ENCODE results near the gene PSME1.

The PSME1 gene

DNA sequence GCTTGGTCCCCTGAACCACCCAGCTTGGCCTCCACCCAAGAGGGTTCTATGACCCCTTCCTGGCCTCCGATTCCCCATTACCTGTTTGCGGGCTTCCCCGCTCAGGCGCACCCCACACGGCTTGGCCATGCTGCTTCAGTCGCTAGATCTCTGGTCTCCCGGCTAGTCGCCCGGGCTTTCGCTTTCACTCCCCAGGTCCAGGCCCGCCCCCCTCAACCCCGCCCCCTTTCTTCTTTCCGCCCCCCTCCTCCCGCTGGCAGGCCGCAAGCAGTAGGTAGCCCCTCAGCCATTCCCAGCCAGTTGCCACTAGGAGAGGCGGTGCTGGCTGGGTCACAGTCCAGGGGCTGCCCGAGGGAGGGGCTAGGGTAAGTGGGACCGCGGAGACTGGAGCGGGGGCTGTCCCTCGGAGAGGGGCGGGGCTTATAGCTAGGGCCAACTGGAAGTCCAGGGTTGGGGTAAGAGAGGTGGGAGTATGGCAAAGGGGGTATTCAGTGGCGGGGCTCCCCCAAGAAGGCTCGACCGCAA lies 10.5 kb downstream of the PSME1 start, which contains the start of gene PSME2:
TSS of gene PSME2 (minus strand) at position 158 of the 525 bp plus-strand sequence. CDS start at position 129, 29 bp downstream.
- TF ChIP-seq, protein P1, sequence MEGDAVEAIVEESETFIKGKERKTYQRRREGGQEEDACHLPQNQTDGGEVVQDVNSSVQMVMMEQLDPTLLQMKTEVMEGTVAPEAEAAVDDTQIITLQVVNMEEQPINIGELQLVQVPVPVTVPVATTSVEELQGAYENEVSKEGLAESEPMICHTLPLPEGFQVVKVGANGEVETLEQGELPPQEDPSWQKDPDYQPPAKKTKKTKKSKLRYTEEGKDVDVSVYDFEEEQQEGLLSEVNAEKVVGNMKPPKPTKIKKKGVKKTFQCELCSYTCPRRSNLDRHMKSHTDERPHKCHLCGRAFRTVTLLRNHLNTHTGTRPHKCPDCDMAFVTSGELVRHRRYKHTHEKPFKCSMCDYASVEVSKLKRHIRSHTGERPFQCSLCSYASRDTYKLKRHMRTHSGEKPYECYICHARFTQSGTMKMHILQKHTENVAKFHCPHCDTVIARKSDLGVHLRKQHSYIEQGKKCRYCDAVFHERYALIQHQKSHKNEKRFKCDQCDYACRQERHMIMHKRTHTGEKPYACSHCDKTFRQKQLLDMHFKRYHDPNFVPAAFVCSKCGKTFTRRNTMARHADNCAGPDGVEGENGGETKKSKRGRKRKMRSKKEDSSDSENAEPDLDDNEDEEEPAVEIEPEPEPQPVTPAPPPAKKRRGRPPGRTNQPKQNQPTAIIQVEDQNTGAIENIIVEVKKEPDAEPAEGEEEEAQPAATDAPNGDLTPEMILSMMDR (IDR thresholded peaks at IDR 0.05; ENCODE audit: low read depth, low read length, missing control alignments): no peak
- peak; percentile 91 for DNase-seq (ENCODE audit: low read depth)
- in situ Hi-C loops (cut with HindIII; ENCODE audit: low sequenced_read_pairs): no loop called here
- peak within 1 kb of the TSS; percentile 87 for H3K4me3 ChIP-seq (ENCODE audit: low read depth, low read length)

DNA sequence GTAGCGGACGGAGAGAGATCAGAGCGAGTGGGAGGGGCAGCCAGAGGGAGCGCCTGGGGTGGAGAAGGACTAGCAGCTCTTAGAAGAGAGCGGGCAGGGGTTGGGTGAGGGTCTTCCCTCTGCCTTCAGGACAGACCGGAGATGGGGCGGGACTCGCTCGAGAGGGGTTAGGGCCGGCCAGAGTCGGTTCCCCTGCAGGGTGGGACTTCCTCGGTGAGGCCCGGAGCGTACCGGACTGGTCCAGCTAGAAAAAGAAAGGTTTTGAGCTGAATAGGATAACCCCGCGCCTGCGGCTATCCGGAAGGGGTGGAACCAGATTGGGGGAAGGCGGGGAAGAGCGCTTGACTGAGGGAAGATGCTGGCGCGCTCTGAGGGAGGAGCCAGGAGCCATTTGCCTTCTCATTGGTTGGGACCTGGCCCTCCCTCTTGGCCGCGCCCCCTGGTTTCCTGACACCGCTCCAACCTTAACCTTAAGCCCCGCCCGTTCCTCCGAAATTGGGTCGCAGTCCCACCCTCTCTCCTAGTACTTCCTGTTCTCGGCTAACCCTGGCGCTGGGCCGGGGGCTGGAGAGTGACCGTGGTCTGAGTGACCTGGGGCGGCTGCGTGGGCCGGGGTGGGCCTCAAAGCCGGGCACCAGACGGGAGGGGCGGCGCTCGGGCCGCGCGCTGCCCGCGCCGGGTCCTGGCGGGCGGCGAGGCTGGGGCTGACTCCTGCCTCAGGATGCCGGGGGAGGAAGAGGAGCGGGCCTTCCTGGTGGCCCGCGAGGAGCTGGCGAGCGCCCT lies 11.2 kb downstream of the PSME1 start, which contains the start of gene RNF31:
TSS of gene RNF31 (plus strand) at position 521 of the 783 bp plus-strand sequence. CDS start at position 722, 201 bp downstream.
- H3K4me3 ChIP-seq (ENCODE audit: low read depth, low read length): peak within 1 kb of the TSS; percentile 87
- DNase-seq (ENCODE audit: low read depth): peak; percentile 98
- in situ Hi-C loops (cut with HindIII; ENCODE audit: low sequenced_read_pairs): no loop called here
- TF ChIP-seq, protein P1 (IDR thresholded peaks at IDR 0.05; ENCODE audit: low read depth, low read length, missing control alignments): no peak

DNA sequence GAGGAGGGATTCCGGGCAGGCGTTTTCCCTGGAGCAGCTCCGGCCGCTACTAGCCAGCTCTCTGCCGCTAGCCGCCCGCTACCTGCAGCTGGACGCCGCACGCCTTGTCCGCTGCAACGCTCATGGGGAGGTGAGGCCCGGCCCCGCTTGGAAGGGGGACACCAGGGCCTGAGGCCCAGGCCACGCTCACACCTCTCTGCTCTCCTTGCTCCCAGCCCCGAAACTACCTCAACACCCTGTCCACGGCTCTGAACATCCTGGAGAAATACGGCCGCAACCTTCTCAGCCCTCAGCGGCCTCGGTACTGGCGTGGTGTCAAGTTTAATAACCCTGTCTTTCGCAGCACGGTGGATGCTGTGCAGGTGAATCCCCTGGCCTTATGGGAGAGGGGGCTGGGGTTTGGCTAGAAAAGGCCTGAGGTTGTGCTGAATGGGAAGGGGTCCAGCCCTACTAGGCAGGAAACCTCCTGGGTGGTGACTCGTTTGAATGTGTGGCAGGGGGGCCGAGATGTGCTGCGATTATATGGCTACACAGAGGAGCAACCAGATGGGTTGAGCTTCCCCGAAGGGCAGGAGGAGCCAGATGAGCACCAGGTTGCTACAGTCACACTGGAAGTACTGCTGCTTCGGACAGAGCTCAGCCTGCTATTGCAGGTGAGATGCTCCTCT lies 11.9 kb downstream of the PSME1 start:
- TF ChIP-seq, protein P1 (IDR thresholded peaks at IDR 0.05; ENCODE audit: low read depth, low read length, missing control alignments): no peak
- in situ Hi-C loops (cut with HindIII; ENCODE audit: low sequenced_read_pairs): no loop called here
- H3K4me3 ChIP-seq (ENCODE audit: low read depth, low read length): peak overlapping the region; percentile 87
- DNase-seq (ENCODE audit: low read depth): no peak

DNA sequence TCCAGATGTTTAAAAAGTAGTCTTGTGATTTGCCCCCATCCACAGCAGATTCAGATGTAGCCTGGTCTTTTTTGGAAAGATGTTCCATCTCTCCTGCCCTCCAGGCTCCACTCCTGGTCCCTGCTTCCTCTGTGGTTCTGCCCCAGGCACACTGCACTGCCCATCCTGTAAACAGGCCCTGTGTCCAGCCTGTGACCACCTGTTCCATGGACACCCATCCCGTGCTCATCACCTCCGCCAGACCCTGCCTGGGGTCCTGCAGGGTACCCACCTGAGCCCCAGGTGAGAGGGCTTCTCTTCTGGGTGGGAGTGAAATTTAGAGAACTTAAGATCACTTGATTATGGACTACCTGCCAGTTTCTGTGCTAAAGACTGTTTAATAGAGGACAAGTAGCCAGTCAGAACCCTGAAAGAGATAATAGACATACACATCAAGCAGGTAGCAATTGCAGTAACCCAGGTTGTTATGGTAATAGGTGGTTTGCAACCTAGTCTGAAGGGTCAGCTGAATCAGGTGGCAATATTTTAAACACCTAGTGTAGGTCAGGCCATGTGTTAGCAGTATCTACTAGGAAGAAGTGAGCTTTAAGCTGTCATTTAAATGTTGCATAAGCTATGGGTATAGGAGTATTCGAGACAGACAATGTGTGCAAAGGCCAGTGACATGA lies 13.4 kb downstream of the PSME1 start:
- no peak overlapping the region for H3K4me3 ChIP-seq (ENCODE audit: low read depth, low read length)
- TF ChIP-seq, protein P1 (IDR thresholded peaks at IDR 0.05; ENCODE audit: low read depth, low read length, missing control alignments): no peak
- in situ Hi-C loops (cut with HindIII; ENCODE audit: low sequenced_read_pairs): no loop called here
- DNase-seq (ENCODE audit: low read depth): no peak

DNA sequence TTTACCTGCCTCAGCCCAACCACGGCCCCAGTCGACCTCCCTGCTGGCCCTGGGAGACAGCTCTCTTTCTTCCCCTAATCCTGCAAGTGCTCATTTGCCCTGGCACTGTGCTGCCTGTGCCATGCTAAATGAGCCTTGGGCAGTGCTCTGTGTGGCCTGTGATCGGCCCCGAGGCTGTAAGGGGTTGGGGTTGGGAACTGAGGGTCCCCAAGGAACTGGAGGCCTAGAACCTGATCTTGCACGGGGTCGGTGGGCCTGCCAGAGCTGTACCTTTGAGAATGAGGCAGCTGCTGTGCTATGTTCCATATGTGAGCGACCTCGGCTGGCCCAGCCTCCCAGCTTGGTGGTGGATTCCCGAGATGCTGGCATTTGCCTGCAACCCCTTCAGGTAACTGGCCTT lies 14.1 kb downstream of the PSME1 start:
- no peak for DNase-seq (ENCODE audit: low read depth)
- TF ChIP-seq, protein P1 (IDR thresholded peaks at IDR 0.05; ENCODE audit: low read depth, low read length, missing control alignments): no peak
- H3K4me3 ChIP-seq (ENCODE audit: low read depth, low read length): no peak overlapping the region
- in situ Hi-C loops (cut with HindIII; ENCODE audit: low sequenced_read_pairs): no loop called here

DNA sequence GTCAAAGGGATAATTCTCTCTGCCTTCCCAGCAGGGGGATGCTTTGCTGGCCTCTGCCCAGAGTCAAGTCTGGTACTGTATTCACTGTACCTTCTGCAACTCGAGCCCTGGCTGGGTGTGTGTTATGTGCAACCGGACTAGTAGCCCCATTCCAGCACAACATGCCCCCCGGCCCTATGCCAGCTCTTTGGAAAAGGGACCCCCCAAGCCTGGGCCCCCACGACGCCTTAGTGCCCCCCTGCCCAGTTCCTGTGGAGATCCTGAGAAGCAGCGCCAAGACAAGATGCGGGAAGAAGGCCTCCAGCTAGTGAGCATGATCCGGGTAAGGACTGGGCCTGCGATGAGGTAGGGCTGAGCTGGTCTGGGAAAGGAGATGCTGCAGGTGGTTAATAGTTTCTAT lies 14.6 kb downstream of the PSME1 start:
- TF ChIP-seq, protein P1 (IDR thresholded peaks at IDR 0.05; ENCODE audit: low read depth, low read length, missing control alignments): no peak
- H3K4me3 ChIP-seq (ENCODE audit: low read depth, low read length): no peak overlapping the region
- no peak for DNase-seq (ENCODE audit: low read depth)
- in situ Hi-C loops (cut with HindIII; ENCODE audit: low sequenced_read_pairs): no loop called here

All from astrocyte of the cerebellum (primary cell).